Stimulated activated CD4-positive, alpha-beta T cell treated with anti-CD3 and anti-CD28 coated beads, Interleukin-2, amount 100 ng/mL, for 48 hours (primary cell): ENCODE results near the gene PLOD2.

Experiments
- DNase-seq, 2 donors: peaks; one replicate each; pipeline ENCODE4 v3.0.0-alpha.2; 2020

The PLOD2 gene

DNA sequence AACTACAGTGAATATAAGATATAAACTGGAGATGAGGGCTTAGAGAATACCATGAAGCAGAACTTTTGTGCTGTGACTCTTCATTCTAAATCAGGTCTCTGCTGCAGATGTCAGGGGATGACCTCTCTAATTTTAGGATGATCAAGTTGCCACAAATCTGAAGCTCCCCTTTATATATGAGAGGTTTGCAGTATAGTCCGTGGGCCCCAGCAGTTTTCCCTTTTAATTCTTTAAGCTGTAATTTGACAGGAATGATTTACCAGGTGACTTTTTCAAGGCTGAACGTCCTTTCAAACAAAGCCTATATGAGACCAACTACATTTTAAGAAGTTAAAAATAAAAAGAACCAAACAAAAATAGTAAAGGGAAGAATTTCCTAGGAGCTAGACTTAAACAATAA is 4.9 kb upstream of the PLOD2 start:
- no peak for DNase-seq

GRCh38 chr3:146164971-146165769 is 4.2 kb upstream of the PLOD2 start:
- DNase-seq = no peak

DNA sequence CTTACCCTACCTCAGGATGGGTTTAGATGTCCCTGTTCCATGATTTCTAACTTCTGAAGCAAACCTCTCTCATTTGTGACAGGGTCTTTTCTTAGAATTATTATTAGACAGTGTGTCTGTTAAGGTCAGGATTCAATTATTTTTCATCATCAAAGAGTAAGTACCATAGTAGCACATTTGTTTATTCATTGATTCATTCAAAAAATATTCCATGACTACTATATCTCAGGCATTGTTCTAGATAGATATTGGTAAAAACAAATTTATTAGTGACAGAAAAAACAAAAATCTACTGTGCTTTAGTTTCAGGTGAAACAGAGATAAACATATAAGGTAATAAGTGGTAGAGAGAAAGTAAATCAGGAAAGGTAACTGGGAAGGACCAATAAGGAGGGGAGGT is 3.5 kb upstream of the PLOD2 start:
- DNase-seq = no peak

DNA sequence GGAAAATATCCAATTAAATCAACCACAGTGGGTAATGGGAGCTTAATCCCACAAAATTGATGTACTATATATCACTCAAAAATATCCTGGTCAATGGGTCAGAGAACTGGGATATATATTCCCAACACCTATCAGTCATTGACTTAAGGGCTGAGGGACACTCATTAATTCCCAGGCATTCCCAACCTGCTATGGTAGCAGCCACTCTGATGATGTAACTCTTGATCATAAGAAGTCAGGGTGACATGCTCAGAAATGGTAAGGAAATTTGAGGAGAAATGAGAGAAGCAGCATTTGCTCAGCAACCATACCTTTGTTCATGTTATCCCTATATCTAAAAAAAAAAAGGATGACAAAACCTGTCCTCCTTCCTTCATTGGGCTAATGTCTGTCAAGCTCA is 3.1 kb upstream of the PLOD2 start:
- DNase-seq = no peak

GRCh38 chr3:146163584-146163983 is 2.6 kb upstream of the PLOD2 start:
- DNase-seq = no peak

- DNase-seq = no peak
Observed at GRCh38 chr3:146162561-146162960, 1.6 kb upstream of the PLOD2 start.

- no peak for DNase-seq
Observed at GRCh38 chr3:146161663-146162002, 649 bp upstream of the PLOD2 start.

DNA sequence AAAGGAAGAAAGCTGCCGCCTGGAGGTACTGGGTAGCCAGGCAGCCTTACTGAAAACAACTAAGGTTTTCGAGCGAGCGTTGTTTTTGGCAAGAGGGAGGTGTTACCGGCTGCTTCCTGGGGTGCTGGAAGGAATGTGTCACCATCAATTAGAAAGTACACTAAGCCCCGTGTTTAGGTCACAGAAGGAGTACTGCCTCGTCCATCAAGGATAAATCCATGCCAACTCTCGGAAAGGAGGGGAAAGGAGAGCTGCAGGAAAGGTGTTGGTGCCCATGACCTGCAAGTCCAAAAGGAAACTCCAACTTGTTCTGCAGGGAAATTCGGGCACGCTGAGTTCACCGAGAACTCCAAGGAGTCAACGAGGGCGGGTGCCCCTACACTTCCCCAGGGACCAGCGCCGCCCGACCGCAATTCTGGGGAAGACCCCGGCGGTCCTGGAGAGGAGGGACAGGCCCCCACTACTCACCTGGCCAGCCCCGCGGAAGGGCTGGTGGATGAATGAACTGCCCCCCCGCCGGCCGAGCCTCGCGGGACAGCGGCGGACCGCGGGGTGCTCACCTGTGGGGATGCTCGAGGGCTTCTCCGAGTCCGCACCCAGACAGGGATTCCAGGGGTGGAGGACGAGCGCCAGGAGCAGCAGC is 542 bp downstream of the PLOD2 start:
- DNase-seq = peak in 1 of 2 donors; percentile 2

DNA sequence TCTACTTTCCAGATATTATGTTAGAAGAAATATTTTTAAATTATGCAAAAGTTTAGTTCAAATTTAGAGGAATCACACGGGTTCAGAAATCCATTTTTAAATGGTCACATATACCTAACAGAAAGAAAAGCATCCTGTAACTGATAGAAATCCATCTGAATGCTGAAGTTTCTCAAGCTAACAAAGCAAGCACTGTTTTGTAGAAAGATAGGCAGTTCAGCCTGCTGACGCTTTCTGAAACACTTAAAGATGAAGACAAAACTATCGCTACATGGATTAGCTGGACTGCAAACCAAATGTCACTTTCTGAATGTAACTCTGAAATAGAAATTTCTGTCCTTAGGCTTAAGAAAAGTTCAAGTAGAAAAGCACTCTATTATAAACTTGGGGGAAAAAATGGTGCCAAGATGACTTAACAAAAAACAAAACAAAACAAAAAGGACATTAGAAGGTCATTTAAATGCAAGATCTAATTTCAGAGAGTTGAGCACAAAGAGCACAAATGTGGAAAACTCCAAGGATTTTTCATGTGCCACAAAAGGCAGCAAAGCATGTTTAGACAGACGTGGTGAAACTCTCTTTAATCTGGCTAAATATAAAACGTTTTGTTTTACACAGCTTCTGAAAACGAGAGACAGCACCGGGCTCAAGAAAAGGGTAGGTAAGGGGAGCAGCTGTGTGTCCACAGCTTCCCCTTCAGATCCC is 1.2 kb downstream of the PLOD2 start:
- no peak for DNase-seq

DNA sequence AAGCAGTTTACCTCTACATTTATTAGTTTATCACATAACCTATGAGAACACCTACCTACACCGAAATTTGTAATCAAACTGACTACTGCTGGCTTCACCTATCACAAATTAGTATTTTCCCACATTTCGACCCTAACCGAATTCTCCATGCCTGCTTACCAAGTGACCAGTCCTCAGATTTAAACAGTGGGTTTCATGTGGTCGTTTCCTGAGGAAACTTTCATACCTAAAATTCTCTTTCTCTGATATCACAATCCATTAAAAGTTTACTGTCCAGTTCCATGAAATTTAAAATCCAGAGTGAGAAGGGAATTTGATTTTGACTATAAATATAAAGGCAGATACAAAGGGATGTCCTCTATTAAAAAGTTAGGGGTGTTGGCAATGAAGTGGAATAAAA is 1.9 kb downstream of the PLOD2 start:
- no peak for DNase-seq

DNA sequence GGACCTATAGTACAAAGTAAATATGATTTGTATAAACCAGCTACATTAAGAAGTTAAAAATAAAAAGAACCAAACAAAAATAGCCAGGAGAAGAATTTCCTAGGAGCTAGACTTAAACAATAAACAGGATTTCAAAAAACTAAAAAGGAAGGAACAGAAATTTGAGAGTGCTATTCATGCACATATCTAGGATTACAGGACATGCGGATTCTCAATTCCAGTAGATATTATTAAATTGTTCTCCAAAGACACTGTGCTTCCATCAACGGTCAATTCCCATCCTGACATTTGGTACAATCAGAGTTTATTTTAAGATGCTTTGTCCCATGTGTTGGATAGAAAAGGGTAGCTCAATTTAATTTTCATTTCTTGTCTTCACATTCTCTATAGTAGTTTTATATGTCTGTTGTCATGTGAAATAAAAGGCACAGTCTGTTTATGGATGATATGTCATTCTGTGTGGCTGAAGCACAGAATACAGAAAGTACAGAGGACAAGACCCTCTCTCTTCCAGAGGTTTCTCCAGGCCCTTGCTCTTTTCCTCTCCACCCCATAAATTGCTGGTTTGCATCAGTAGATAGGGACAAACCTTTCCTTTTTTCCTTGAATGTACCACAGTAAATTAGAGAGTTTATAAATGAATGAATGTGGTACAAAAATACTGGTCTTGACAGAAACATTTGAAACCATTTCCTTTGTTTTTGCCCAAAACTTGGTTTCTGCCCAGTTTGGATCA is 3.5 kb downstream of the PLOD2 start:
- DNase-seq = no peak

- no peak for DNase-seq
Observed at GRCh38 chr3:146156666-146157314, 4.2 kb downstream of the PLOD2 start.

DNA sequence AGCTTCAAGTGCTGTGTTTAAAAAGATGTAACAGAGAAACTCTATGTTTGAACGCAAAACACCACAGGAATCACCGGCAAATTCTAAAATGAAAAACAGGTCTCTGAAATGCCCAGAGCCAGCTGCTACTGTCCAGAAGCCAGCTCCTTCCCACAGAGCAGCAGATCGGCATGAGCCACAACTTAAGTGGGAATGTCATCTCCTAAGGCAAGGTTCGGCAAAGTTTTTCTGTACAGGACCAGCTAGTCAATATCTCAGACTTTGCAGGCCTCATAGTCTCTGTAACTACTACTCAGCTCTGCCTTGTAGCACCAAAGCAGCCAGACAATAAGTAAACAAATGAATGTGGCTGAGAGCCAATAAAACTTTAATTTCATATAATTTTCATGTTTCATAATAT is 4.9 kb downstream of the PLOD2 start:
- no peak for DNase-seq

DNA sequence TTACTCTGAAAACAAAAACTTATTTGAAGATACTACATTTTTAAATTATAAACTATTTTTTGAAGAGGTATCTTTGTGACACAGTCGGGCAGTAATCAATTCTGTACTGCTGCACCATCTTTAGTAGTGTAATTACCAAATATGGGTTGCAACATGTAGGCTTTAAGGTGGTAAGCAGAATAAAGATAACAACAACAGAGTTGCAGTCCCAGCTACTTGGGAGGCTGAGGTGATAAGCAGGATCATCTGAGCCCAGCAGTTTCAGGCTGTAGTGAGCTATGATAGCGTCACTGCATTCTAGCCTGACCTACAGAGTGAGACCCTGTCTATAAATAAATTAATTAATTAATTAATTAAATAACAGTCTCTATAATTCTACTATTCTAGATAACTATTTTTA is 6.0 kb downstream of the PLOD2 start:
- no peak for DNase-seq

DNA sequence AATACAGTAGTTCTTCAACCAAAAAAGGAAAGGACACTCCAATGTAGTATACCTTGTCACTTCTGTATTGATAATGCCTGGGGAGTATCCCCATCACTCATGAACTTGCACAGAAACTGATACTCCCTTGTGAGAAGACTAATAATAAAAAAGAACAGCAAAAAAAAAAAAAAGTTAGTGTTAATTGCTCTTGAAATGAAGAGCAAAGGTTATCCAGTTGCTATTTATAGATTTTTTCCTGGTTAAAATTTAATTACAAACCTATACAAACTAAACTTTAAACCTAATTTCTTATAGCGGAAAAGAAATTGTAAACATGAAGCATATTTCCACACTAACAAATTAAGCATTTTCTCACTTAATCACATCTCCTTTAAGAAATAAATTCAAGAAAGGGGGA is 6.7 kb downstream of the PLOD2 start:
- DNase-seq = no peak

GRCh38 chr3:146153429-146153828 is 7.6 kb downstream of the PLOD2 start:
- DNase-seq = no peak

DNA sequence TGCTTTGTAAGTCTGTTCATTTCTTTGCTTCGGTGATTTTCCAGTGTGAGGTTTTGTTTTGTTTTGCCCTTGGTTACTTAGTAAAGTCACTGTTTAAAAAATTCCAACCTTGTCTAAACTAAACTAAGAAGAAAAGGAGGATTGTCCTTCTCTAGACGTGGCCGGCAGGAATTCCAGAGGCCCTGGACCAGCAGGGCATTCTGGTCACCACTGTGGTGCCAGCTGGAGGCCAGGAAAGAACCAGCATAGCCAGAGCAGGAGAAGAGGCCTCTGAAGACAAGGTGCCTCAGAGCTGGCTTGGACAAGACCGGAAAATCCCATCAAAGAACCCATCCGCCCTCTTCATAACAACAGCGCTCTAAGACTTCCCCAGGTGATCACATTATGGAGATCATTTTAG is 8.2 kb downstream of the PLOD2 start:
- DNase-seq = no peak

- no peak for DNase-seq
Observed at GRCh38 chr3:146148468-146148931, 12.5 kb downstream of the PLOD2 start.

GRCh38 chr3:146145642-146146041 is 15.3 kb downstream of the PLOD2 start:
- DNase-seq = no peak

- DNase-seq = no peak
Observed at GRCh38 chr3:146142757-146143156, 18.2 kb downstream of the PLOD2 start.

GRCh38 chr3:146139586-146140110 is 21.3 kb downstream of the PLOD2 start:
- DNase-seq = no peak

- DNase-seq = no peak
Observed at GRCh38 chr3:146138902-146139301, 22.1 kb downstream of the PLOD2 start.

DNA sequence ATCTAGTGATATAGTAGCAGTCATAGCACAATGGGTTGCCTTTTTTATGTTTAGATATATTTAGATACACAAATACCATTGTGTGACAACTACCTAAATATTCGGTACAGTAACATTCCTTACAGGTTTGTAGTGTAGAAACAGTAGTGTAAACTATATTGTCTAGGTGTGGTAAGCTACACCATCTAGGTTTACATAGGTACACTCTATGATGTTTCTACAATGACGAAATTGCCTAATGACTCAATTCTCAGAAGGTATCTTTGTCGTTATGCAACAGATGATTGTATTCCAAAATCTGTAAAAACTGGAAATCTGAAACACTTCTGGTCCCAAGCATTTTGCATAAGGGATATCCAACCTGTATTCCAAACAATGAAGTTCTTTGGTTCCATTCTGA is 24.3 kb downstream of the PLOD2 start:
- no peak for DNase-seq
